Endodermal cell (in vitro differentiated cells): ENCODE results near the gene TXNL4B. TPM values are rescaled to one million over a fixed set of nuclear protein-coding genes. Genes with fewer than 3 reads are reported as not detected.

Experiments
- DNase-seq: peaks from one replicate; pipeline ENCODE4 v3.0.0-alpha.2; 2017
- H3K27ac ChIP-seq: 2 replicates; pipeline ENCODE4 v1.5.1; 2013; ENCODE audit warnings: mild to moderate bottlenecking, low read depth, low read length, moderate library complexity
- H3K27me3 ChIP-seq: 2 replicates; pipeline ENCODE4 v1.6.1; 2013; ENCODE audit warnings: mild to moderate bottlenecking, low read length, moderate library complexity; ENCODE audit not compliant: insufficient read depth, control insufficient read depth, poor library complexity, severe bottlenecking
- H3K36me3 ChIP-seq: 2 replicates; pipeline ENCODE4 v1.7.0; 2013; ENCODE audit warnings: mild to moderate bottlenecking, low read length, moderate library complexity; ENCODE audit not compliant: control insufficient read depth, insufficient read depth
- H3K4me1 ChIP-seq: one replicate; pipeline ENCODE4 v1.7.0; 2013; ENCODE audit warnings: low read length; ENCODE audit not compliant: control insufficient read depth, insufficient read depth
- H3K4me3 ChIP-seq: 2 replicates; pipeline ENCODE4 v1.5.1; 2013; ENCODE audit warnings: mild to moderate bottlenecking, low read length, moderate library complexity
- H3K9ac ChIP-seq: 2 replicates; pipeline ENCODE4 v1.6.1; 2013; ENCODE audit warnings: mild to moderate bottlenecking, low read length, moderate library complexity; ENCODE audit not compliant: poor library complexity, severe bottlenecking; ENCODE audit errors: extremely low read depth
- H3K9me3 ChIP-seq: 2 replicates; pipeline ENCODE4 v1.6.1; 2013; ENCODE audit warnings: mild to moderate bottlenecking, low read length, moderate library complexity; ENCODE audit not compliant: control insufficient read depth
- H3K27ac Mint-ChIP-seq: 2 replicates; pipeline ENCODE4 v1.8.0; 2020; ENCODE audit warnings: mixed read lengths
- H3K27me3 Mint-ChIP-seq: 2 replicates; pipeline ENCODE4 v1.8.0; 2021; ENCODE audit warnings: mild to moderate bottlenecking, mixed read lengths; ENCODE audit not compliant: insufficient read depth
- H3K36me3 Mint-ChIP-seq: 2 replicates; pipeline ENCODE4 v1.8.0; 2020; ENCODE audit warnings: low read depth, mixed read lengths
- H3K4me1 Mint-ChIP-seq: 2 replicates; pipeline ENCODE4 v1.8.0; 2020; ENCODE audit warnings: mixed read lengths
- H3K4me3 Mint-ChIP-seq: 2 replicates; pipeline ENCODE4 v1.8.0; 2020; ENCODE audit warnings: mild to moderate bottlenecking, moderate library complexity, mixed read lengths
- H3K9me3 Mint-ChIP-seq: 2 replicates; pipeline ENCODE4 v1.8.0; 2020; ENCODE audit warnings: mild to moderate bottlenecking, mixed read lengths
- CTCF ChIP-seq: fragments of 200-600 bp; sonication (generic); conservative IDR thresholded peaks from 2 replicates; pipeline ENCODE4 v1.5.0; 2021; ENCODE audit warnings: antibody characterized with exemption, mild to moderate bottlenecking
- WGBS, 2 experiments: methylation state at CpG; one replicate each; pipeline versions ENCODE4 v1.1.5 to v1.1.7; 2013; ENCODE audit warnings: missing lambda C conversion rate in 2 of 2, mixed read lengths in 1 of 2; ENCODE audit not compliant: insufficient coverage in 1 of 2, insufficient read length in 1 of 2; 5-methylcytosine and 5-hydroxymethylcytosine counted together
- total RNA-seq, 2 donors: library from RNA; stranded (reverse); fragmentation: NEBNext Ultra II Directional in 1 of 2; extraction: Animal tissue kit (Norgen Biotek cat#: 25700) in 1 of 2; gene quantifications; 2 replicates in 1 of 2; 3 replicates in 1 of 2; pipeline ENCODE4 v1.2.1, GENCODE V29; 2021

The TXNL4B gene
- total RNA-seq, 2 donors from 2014 or later, result 10.6 to 13.1 TPM

GRCh38 chr16:72066747-72067146 is 26.7 kb downstream of the TXNL4B start:
- H3K27ac ChIP-seq, result no peak overlapping the region
- H3K27me3 Mint-ChIP-seq, result peaks cover 12% of the 10 kb centered on the region
- no peaks in the 10 kb centered on the region for H3K36me3 ChIP-seq
- H3K9ac ChIP-seq, result no peak overlapping the region
- H3K27ac Mint-ChIP-seq, result peak overlapping the region; percentile 76
- peaks cover 4% of the 10 kb centered on the region for H3K4me1 ChIP-seq
- peaks cover 14% of the 10 kb centered on the region for H3K9me3 ChIP-seq
- TF ChIP-seq CTCF, result peak; percentile 80
- H3K27me3 ChIP-seq, result no peaks in the 10 kb centered on the region
- DNase-seq, result no peak
- H3K4me1 Mint-ChIP-seq, result peaks cover 21% of the 10 kb centered on the region
- no peak overlapping the region for H3K4me3 ChIP-seq
- peaks cover 6% of the 10 kb centered on the region for H3K36me3 Mint-ChIP-seq
- H3K9me3 Mint-ChIP-seq, result peaks cover 7% of the 10 kb centered on the region
- WGBS, 2 experiments, result 0 to 4% methylated on average over 1 of the region's 1 CpG
- no peak overlapping the region for H3K4me3 Mint-ChIP-seq

- Histone ChIP-seq H3K9ac (no peak overlapping the region), H3K27ac (no peak overlapping the region)
- H3K9me3 Mint-ChIP-seq, result peaks cover 7% of the 10 kb centered on the region
Measured at GRCh38 chr16:72064361-72064894, 29.0 kb downstream of the TXNL4B start.

GRCh38 chr16:72061564-72061963 is 31.9 kb downstream of the TXNL4B start:
- Mint-ChIP-seq H3K9me3 (peaks cover 7% of the 10 kb centered on the region), H3K27ac (no peak overlapping the region), H3K27me3 (peaks cover 12% of the 10 kb centered on the region), H3K4me3 (no peak overlapping the region), H3K4me1 (peaks cover 24% of the 10 kb centered on the region), H3K36me3 (peaks cover 6% of the 10 kb centered on the region)
- H3K9ac ChIP-seq, result no peak overlapping the region
- no peak for DNase-seq
- TF ChIP-seq CTCF, result no peak
- H3K36me3 ChIP-seq, result no peaks in the 10 kb centered on the region
- no peak overlapping the region for H3K27ac ChIP-seq
- no peaks in the 10 kb centered on the region for H3K27me3 ChIP-seq
- H3K4me1 ChIP-seq, result no peaks in the 10 kb centered on the region
- peaks cover 14% of the 10 kb centered on the region for H3K9me3 ChIP-seq
- H3K4me3 ChIP-seq, result no peak overlapping the region
- WGBS, 2 experiments, result 93% methylated on average over 1 of the region's 1 CpG; no CpG with 5 or more reads in 1 of the 2 experiments

More at GRCh38 chr16:72064361-72064894, 29.0 kb downstream of the TXNL4B start:
- peaks cover 6% of the 10 kb centered on the region for H3K36me3 Mint-ChIP-seq
- no peaks in the 10 kb centered on the region for H3K27me3 ChIP-seq
- H3K36me3 ChIP-seq, result no peaks in the 10 kb centered on the region
- no peak overlapping the region for H3K4me3 Mint-ChIP-seq
- H3K4me3 ChIP-seq, result no peak overlapping the region
- H3K4me1 ChIP-seq, result peaks cover 4% of the 10 kb centered on the region
- no peak for TF ChIP-seq CTCF
- peaks cover 14% of the 10 kb centered on the region for H3K9me3 ChIP-seq
- peaks cover 26% of the 10 kb centered on the region for H3K4me1 Mint-ChIP-seq
- peaks cover 12% of the 10 kb centered on the region for H3K27me3 Mint-ChIP-seq
- 91 to 92% methylated on average over 8 to 10 of the region's 10 CpGs for WGBS, 2 experiments
- no peak for DNase-seq
- H3K27ac Mint-ChIP-seq, result no peak overlapping the region
